Measurements from ENCODE around the gene YIPF4.
"Not testable (repeated sequence)": the region's sequence is repeated elsewhere in the genome, so short reads cannot be mapped to it uniquely, and the experiment has no call there.

DNA sequence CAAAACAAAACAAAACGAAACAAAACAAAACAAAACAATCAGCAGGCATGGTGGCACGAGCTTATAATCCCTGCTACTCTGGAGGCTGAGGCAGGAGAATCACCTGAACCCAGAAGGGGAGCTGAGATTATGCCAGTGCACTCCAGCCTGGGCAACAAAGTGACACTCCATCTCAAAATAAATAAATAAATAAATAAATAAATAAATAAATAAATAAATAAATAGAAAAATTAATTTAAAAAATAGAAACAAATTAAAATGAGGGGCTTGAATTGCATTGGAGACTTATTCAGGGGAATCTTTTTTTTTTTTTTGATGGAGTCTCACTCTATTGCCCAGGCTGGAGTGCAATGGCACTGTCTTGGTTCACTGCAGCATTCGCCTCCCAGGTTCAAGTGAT is 73.1 kb downstream of the YIPF4 start:
- TF ChIP-seq, protein P1, sequence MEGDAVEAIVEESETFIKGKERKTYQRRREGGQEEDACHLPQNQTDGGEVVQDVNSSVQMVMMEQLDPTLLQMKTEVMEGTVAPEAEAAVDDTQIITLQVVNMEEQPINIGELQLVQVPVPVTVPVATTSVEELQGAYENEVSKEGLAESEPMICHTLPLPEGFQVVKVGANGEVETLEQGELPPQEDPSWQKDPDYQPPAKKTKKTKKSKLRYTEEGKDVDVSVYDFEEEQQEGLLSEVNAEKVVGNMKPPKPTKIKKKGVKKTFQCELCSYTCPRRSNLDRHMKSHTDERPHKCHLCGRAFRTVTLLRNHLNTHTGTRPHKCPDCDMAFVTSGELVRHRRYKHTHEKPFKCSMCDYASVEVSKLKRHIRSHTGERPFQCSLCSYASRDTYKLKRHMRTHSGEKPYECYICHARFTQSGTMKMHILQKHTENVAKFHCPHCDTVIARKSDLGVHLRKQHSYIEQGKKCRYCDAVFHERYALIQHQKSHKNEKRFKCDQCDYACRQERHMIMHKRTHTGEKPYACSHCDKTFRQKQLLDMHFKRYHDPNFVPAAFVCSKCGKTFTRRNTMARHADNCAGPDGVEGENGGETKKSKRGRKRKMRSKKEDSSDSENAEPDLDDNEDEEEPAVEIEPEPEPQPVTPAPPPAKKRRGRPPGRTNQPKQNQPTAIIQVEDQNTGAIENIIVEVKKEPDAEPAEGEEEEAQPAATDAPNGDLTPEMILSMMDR (IDR thresholded peaks at IDR 0.05; ENCODE audit: low read length): not testable (repeated sequence)
- not testable (repeated sequence) for TF ChIP-seq EZH2 (IDR thresholded peaks at IDR 0.05; ENCODE audit: borderline replicate concordance, low read length)

Measured in OCI-LY1 (cell line).